Stimulated activated CD8-positive, alpha-beta memory T cell treated with anti-CD3 and anti-CD28 coated beads, Interleukin-4, amount 100 ng/mL, for 1 hour (primary cell): ENCODE results near the gene FBN2.
"Not testable (repeated sequence)": the region's sequence is repeated elsewhere in the genome, so short reads cannot be mapped to it uniquely, and the experiment has no call there.

ENCODE experiments used
- DNase-seq, 2 donors: peaks; one replicate each; pipeline ENCODE4 v3.0.0-alpha.2; 2020; ENCODE audit warnings: low read depth in 2 of 2, low spot score in 1 of 2

The FBN2 gene

GRCh38 chr5:128366147-128366546 is 171.9 kb downstream of the FBN2 start:
- no peak for DNase-seq

- DNase-seq: no peak
These were observed 175.7 kb downstream of the FBN2 start for GRCh38 chr5:128362370-128362769.

GRCh38 chr5:128358826-128359225 is 179.2 kb downstream of the FBN2 start:
- DNase-seq: no peak

GRCh38 chr5:128357226-128357625 is 180.8 kb downstream of the FBN2 start:
- no peak for DNase-seq

- no peak for DNase-seq
These were observed 182.1 kb downstream of the FBN2 start for GRCh38 chr5:128355961-128356360.

- no peak for DNase-seq
These were observed 184.5 kb downstream of the FBN2 start for GRCh38 chr5:128353441-128354107.

GRCh38 chr5:128350705-128351104 is 187.3 kb downstream of the FBN2 start:
- no peak for DNase-seq

GRCh38 chr5:128349044-128349858 is 188.8 kb downstream of the FBN2 start:
- no peak for DNase-seq

GRCh38 chr5:128346038-128346437 is 192.0 kb downstream of the FBN2 start:
- DNase-seq: no peak

GRCh38 chr5:128345247-128345646 is 192.8 kb downstream of the FBN2 start:
- no peak for DNase-seq

GRCh38 chr5:128343168-128343567 is 194.9 kb downstream of the FBN2 start:
- no peak for DNase-seq

GRCh38 chr5:128341056-128341455 is 197.0 kb downstream of the FBN2 start:
- no peak for DNase-seq

- DNase-seq: no peak
These were observed 197.4 kb downstream of the FBN2 start for GRCh38 chr5:128340648-128341047.

- no peak for DNase-seq
These were observed 198.5 kb downstream of the FBN2 start for GRCh38 chr5:128339585-128339984.

GRCh38 chr5:128338649-128339048 is 199.4 kb downstream of the FBN2 start:
- no peak for DNase-seq

- no peak for DNase-seq
These were observed 202.7 kb downstream of the FBN2 start for GRCh38 chr5:128335339-128335738.

- DNase-seq: no peak
These were observed 203.9 kb downstream of the FBN2 start for GRCh38 chr5:128334010-128334716.

- no peak for DNase-seq
These were observed 206.8 kb downstream of the FBN2 start for GRCh38 chr5:128331261-128331660.

- DNase-seq: no peak
These were observed 208.6 kb downstream of the FBN2 start for GRCh38 chr5:128329386-128329939.

GRCh38 chr5:128328446-128328845 is 209.6 kb downstream of the FBN2 start:
- no peak for DNase-seq

- no peak for DNase-seq
These were observed 210.0 kb downstream of the FBN2 start for GRCh38 chr5:128328007-128328406.

GRCh38 chr5:128321418-128321817 is 216.6 kb downstream of the FBN2 start:
- not testable (repeated sequence) for DNase-seq
